ENCODE data around the gene SPRING1.

GRCh38 chr12:116761499-116761898 lies 23.6 kb upstream of the SPRING1 start:
- TF ChIP-seq CTCF (conservative IDR thresholded peaks at IDR 0.05 in 1 of 2, IDR thresholded peaks at IDR 0.05 in 1 of 2; ENCODE audit: extremely low read depth in 1 of 2, insufficient read depth in 1 of 2, low read depth in 1 of 2, low read length in 2 of 2): no peak
- no peak for TF ChIP-seq EZH2 (IDR thresholded peaks at IDR 0.05; ENCODE audit: borderline replicate concordance, low read length)

Measured in mammary epithelial cell (primary cell).